Activated CD4-positive, CD25-positive, alpha-beta regulatory T cell treated with anti-CD3 and anti-CD28 coated beads, Interleukin-2, amount 50 U/mL, for 72 hours (primary cell): ENCODE results near the gene TPX2.
A peak's percentile ranks its signal among the peaks of the same experiment; 100 is the strongest.

ENCODE experiments used
- DNase-seq: peaks from one replicate; pipeline ENCODE4 v3.0.0; 2021

Gene TPX2

DNA sequence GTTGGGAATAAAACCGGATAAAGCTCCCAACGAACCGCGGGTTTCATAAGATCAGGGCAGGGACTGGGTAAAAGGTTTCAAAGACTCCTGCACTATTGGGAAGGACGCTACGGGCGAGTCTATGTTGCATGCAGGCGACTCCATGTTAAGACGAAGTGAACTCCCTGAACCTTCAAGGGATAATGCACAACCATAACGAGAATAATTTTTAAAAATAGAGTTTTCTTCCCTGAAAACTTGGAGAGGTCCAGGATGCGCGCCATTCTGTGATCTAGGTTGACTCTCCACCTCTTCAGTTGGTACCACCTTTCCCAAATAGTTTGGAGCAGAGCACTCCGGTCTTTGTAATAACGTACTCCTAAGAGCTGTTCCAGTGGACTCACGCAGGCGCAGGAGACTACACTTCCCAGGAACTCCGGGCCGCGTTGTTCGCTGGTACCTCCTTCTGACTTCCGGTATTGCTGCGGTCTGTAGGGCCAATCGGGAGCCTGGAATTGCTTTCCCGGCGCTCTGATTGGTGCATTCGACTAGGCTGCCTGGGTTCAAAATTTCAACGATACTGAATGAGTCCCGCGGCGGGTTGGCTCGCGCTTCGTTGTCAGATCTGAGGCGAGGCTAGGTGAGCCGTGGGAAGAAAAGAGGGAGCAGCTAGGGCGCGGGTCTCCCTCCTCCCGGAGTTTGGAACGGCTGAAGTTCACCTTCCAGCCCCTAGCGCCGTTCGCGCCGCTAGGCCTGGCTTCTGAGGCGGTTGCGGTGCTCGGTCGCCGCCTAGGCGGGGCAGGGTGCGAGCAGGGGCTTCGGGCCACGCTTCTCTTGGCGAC lies at the start of gene TPX2:
Gene TPX2, plus strand, starts transcription at position 562 of the 821 bp plus-strand sequence. CDS start 18,187 bp downstream, outside the sequence.
- peak; percentile 74 for DNase-seq

DNA sequence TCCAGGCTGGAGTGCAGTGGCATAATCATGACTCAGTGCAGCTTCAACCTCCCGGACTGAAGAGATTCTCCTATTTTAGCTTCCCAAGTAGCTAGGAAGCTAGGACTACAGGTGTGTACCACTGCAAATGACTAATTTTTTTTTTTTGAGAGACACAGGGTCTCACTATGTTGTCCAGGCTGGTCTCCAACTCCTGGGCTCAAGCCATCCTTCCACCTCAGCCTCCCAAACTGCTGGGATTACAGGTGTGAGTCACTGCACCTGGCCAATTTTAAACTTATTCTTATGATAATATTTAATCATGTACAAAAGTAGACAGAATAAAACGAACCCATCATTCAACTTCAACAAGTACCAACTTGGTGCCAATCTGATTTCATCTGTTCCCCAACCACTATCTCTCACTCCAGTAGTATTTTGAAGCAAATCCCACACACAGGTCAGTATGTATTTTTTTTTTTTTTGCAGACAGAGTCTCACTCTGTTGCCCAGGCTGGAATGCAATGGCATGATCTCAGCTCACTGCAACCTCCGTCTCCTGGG lies 48.9 kb upstream of the TPX2 start:
- DNase-seq: no peak

GRCh38 chr20:31691646-31692275 lies 47.3 kb upstream of the TPX2 start:
- no peak for DNase-seq

DNA sequence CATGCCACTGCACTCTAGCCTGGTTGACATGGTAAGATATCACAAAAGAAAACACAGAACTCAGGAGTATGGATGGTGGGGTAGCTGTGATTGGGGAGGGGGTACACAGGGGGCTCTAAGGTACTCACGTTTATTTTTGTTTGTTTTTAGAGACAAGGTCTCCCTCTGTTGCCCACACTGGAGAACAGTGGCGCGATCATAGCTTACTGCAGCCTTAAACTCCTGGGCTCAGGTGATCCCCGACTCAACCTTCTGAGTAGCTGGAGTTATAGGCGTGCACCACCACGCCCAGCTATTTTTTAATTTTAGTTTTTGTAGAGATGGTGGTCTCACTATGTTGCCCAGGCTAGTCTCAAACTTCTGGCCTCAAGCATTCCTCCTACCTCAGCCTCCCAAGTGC lies 45.7 kb upstream of the TPX2 start:
- DNase-seq: no peak

DNA sequence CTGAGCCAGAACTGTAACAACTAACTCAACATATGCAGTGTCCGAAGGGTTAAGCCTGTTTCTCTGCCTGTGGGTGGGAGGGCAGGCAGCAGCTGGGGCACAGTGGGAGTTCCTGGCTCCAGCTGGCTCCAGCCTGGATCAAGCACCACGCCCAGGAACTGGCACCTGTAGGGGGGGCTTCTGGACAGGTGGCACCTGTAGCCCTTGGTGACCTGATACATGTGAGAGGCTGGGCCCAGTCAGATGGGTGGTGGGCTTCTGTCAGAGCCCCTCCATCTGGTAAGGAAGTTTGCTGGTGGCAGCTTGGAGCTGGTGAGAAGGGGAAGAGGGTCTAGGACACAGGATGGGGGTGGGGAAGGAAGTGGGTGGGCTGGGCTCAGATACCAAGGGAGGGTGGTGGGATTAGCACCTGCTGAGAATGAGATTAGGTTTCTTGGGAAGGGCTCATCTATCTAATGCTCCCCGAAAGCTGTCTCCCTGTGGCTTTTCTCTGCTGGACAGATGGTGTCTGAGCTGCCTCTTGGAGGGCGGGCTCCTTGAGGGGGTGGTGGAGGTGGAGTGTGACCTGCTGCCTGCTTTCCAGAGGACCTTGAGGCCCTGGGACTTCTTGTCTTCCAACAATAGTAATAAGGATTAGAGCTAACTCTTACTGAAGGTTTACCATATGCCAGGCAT lies 45.0 kb upstream of the TPX2 start:
- no peak for DNase-seq

GRCh38 chr20:31694842-31695593 lies 44.1 kb upstream of the TPX2 start:
- no peak for DNase-seq

- DNase-seq: no peak
Observed at GRCh38 chr20:31695849-31696804, 43.0 kb upstream of the TPX2 start.

DNA sequence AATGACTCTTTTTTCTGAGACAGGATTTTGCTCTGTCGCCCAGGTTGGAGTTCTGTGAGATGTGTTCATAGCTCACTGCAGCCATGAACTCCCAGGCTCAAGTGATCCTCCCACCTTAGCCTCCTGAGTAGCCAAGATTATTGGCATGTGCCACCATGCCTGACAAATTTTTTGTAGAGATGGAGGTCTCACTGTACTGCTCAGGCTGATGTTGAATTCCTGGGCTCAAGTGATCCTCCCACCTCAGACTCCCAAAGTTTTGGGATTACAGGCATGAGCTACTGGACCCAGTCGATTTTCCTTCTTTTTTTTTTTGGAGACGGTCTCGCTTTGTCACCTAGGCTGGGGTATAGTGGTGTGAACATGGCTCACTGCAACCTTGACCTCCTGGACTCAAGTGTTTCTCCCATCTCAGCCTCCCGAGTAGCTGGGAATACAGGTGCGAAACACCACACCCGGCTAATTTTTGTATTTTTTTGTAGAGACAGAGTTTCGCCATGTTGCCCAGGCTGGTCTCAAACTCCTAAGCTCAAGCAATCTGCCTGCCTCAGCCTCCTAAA lies 40.8 kb upstream of the TPX2 start:
- DNase-seq: no peak

- no peak for DNase-seq
Observed at GRCh38 chr20:31698803-31699718, 40.0 kb upstream of the TPX2 start.

DNA sequence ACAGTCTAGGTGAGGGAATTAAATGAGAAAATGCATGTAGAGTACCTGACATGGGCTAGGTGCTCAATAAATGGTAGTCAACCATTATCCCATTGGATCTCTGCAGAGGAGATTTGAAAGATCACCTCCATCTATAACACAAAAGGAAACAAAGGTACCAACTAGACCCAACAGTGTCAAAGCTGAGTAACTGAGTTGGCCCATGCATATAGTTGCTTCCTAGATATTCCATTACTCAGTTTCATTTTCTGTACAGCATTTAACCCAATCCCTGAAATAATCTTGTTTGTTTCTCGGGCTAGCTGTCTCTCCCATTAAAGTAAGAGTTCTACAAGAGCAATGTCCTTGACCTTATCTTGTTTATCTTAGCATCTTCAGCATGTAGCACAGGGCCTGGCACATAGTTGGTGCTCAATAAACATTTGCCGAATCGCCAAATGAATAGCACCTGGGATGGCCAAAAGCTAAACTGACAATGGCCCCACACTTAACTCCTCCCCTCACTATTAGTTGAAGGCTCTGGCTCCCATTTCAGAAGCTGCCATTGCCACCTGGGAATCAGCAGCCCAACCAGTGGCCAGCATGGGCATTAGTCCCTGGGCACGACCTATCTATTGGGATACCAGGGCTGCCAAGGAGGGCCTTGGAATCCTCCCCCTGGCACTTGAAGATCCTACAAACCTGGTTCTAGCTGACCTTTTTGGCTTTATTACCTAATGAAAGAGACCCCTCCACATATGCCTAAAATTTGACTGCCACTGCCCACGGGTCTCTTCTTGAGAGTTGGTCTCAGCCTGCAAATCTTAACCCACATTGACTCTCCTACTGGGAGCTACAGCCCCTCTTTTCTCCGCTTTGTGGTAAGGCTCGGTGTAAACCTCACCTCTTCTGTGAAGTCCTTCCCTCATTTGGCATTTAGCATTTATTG lies 39.0 kb upstream of the TPX2 start:
- DNase-seq: no peak

- no peak for DNase-seq
Observed at GRCh38 chr20:31700747-31701146, 38.3 kb upstream of the TPX2 start.

- no peak for DNase-seq
Observed at GRCh38 chr20:31701591-31701990, 37.5 kb upstream of the TPX2 start.

DNA sequence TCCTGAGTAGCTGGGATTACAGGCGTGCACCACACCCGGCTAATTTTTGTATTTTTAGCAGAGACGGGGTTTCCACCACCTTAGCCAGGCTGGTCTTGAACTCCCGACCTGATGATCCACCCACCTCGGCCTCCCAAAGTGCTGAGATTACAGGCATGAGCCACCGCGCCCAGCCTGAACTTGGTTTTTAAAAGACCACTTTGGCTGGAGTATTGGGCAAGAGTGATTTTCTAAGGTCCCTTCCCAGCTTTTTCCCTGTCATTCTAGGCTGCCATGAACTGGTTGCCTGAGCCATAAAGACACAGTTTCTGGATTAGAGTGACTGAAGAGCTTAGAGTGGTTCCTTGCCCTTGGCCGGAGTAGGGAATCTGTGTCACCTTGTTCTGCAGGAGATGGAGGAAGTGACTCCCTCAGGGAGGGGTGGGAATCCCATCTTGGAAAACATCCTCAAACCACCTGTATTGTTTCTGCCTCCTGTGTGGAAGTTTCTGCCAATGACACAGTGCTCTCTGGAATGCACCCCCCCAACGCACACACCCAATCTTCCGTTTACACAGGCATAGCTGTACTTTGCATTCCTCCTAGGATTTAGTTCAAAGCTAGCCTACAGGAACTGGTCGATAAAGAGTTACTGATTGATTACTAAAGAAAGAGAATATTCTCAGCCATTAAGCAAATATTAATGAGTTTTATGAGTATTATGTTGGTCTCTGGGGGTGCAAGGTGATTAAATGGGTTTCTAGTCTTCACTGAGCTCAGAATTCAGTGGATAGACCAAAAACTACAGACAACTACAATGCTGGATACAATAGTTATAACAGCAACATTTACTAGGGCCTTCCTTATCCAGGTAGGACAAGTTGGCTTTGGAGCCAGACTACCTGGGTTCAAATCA lies 34.6 kb upstream of the TPX2 start:
- no peak for DNase-seq

DNA sequence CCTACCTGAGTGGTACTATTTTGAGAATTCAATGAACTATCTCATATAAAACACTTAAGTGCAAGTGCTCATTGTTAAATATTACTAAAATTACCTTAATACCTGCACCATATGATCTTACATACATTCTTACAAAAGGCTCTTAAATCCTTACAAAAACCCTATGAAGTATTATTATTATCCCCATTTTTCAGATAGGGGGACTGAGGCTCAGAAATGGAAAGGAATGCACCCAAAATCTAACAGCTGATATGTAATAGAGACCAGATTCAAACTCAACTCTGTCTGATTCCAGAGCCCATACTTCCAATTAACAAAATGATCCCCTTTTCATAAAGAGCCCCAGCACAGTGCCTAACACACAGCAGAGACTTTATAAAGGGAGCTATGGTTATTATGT lies 33.9 kb upstream of the TPX2 start:
- DNase-seq: no peak

- DNase-seq: no peak
Observed at GRCh38 chr20:31705598-31706597, 33.2 kb upstream of the TPX2 start.

DNA sequence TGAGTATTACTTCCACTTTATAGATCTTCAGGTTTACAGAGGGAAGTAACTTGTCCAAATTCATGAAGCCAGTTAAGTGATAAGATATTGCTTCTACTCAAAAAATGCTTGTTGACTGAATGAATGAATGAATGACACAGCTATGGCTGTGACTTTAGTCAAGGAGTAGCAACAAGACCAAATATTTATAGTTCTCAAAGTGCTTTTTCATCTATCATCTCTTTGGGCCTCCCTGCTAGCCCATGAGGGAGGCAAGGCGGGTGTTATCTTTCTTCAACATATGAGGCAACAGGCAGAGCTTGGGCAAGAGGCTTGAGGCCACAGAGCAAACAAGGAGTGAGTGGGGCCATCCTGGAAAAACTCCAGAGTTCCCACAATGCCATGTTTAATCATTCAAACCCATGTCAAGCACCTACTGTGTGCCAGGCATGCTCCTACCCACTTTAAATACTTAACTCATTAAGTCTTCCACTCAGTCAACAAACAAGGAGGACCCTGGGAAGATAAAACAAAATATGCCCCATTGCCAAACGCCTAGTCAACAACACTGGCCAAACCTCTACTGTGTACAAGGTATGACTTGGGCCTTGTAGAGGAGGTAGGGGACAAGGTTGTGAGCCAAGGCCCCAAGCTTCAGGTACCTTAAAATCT lies 32.4 kb upstream of the TPX2 start:
- no peak for DNase-seq
